ENCODE results near the gene MUC5AC.

MUC5AC gene

DNA sequence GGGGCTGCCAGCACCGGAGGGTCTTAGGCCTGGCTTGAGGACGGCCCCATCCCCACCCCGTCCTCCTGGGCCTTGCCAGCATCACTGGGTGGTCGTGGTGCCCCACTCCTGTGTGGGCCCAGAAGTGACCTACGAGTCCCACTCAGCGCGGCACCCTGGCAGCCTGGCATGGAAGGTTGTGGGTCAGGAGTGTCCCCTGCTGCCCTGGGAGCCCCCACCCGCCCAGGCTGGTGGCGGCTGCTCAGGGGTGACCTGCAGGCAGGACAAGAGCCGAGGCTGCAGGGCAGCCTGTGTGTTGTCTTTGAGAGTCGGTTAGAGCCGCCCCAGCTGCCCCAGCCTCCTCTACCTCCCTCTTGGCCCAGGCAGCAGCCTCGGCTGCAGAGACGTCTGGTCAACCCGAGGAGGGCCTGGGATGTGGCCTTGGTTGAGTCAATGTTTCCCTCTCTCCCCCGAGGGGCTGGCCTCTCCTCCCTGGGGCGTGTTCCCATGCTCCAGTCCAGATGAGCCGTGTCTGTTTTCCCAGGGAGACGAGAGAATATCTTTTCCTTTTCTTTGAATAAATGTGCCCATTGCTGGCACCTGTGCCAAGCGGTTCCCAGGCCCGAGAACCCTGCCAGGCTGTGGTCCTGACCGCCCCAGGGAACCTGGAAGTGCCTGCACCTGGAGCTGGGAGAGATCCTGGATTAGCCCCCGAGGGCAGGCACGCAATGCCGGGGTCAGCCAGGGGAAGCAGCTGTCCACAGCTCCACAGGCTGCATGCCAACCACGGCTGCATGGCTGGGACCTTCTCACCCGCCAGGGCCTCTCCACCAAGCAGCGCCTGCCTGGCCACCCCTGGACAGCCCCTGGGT lies 35.7 kb upstream of the MUC5AC start:
- DNase-seq: no peak

GRCh38 chr11:1122664-1123002 lies 35.1 kb upstream of the MUC5AC start:
- DNase-seq: no peak

- no peak for DNase-seq
Observed at GRCh38 chr11:1123970-1124369, 33.8 kb upstream of the MUC5AC start.

DNA sequence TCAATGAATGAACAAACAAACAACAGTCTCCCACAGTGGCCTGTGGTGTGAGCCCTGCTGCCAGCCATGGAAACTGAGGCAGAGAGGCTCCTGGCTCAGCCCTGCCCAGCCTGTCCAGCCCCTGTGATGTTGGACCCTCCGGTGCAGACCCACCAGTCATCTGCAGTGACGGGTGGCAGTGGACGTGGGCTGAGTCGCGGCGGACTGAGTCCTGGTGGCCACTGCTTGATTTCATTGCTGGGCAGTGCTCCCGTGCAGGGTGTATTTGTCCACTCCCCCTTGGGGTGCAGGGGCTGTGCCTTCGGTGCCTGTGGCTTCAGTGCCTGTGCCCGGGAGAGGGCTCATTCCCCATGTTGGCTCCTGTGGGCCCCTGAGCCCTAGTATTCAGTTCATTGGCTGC lies 31.9 kb upstream of the MUC5AC start:
- DNase-seq: no peak

DNA sequence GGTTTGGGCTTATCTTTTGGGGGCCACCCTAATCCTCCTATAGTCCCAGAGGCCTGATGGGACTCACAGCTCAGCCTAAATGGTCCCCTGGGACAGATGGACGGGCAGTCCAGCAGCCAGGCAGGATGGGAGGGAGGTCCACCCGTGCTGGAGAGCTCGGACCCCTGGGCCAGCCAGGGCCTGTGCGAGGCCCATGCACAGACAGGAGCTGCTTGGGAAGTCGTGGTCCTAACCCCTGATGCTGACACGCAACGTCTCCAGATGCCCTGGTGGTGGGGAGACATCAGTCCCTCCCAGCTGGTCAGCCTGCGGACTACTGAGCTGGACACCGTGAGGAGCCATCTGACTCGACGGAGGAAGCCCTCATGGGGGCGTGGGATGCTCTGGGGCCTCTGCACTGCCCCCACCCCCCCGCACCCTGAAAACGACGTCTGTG lies 31.2 kb upstream of the MUC5AC start:
- DNase-seq: no peak

GRCh38 chr11:1126935-1127663 lies 30.7 kb upstream of the MUC5AC start:
- DNase-seq: no peak

DNA sequence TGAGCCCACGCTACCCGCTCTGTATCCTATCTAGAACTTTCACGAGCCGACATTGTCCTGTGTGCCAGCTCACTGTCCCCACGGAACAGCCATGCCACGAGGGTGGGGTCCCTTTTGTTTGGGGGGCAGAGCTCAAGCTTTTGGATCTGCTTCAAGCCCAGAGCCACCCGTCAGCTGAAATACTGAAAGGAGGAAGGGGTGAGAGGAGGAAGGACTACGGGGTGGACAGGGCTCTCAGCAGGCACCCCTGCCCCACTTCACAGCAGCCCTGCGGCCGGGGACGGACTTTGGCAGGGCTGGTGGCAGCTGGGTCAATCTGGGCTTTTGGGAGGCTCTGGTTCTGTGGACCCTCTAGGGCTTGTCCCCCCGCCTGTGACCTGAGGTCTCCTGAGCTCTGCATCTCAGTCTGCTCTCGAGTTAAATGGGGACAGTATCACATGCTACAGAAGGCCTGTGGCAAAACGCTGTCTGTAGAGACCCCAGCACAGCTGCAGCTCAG lies 30.0 kb upstream of the MUC5AC start:
- DNase-seq: no peak

DNA sequence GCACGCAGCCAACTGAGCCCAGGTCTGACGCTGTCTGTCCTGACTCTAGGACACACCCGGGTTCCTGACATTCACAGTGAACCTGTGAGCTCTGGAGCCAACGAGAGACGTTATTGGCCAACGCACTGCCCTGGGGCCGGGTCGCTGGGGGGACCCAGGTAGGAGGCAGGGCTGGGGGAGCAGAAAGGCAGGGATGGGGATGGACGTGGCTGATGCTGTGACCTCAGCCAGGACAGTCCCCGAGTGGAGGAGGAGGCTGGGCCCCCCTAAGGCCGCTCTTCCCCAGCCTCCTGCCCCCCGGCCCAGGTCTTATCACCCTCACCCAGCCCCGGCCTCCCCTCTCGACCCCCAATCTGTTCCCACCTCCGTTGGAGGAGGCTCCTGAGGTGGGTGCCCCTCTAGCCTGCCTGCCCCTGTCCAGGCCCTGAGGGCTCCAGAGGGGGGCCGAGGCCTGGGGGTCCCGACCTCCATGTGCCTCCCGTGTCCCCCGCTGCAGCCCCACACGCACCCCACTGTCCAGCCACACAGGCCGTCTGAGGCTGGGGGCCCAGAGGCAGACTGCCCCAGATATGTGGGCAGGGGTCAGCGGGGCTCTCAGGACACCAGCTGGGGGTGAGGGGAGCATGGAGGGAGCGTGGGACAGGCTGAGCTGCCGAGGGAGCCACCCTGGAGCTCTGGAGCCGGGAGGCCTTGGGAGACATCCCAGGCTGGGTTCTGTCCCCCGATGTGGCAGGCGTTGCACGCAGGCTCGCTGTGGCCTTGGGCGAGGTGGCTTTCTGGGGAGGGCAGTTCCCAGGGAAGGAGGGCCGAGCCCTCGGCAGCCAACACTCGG lies 29.2 kb upstream of the MUC5AC start:
- DNase-seq: no peak

- no peak for DNase-seq
Observed at GRCh38 chr11:1129143-1129610, 28.6 kb upstream of the MUC5AC start.

DNA sequence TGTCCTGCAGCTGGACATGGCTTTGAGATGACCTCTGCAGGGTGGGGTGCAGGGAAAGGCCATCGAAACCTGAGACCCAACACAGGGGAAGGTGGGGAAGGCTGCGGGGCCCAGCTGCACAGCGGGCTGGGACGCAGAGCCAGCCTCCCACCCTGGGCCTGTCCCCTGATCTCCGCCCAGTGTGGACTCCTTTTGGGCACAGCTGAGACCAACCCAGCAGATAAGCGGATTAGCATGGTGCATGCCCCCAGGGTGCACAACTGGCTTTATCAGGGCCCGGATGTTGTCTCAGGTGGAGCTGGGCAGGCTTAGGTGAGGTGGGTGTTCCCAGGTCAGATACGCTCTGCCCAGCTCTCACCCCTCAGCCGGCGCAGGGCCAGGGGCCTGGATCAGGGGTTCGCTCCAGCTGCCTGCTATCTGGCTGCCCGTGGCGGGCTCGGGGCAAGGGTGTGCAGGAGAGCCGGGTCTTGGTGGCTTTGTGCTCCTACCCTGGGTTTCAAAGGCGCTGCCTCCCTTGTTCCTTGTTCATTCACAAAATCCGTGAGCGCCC lies 28.1 kb upstream of the MUC5AC start:
- no peak for DNase-seq

DNA sequence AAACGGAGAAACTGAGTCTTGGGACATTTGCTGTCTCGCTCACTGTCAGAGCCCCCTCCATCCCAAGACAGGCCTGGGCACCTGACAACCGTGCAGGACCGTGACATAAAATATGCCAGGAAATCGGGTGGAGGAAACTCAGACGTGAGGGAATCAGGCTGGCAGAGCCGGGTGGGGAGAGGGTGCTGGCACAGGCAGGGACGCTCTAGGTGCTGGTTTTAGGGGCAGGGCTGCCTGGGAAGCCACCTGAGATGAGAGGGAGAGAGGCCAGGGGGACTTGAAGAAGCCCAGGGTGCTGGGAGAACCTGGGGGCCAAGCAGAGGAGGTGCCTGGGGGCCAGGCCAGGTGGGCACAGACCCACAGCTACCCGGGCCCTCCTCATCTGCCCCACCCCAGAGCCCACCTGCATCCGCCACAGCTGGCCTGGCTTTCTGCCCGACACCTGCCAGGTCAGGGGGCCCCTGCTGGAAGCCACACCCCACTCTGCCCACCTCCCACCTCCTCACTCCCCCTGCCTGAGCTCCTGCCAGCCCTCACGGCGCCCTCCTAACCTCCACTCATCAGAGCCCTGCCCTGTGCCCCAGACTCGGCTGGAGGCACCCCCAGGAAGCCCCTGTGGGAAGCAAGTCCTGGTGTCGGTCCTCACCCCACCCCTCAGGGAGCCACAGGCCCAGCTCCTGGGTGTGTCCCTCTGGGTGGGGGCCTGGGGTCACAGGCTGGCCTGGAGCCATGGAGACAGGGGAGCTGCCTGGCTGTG lies 27.3 kb upstream of the MUC5AC start:
- DNase-seq: no peak

DNA sequence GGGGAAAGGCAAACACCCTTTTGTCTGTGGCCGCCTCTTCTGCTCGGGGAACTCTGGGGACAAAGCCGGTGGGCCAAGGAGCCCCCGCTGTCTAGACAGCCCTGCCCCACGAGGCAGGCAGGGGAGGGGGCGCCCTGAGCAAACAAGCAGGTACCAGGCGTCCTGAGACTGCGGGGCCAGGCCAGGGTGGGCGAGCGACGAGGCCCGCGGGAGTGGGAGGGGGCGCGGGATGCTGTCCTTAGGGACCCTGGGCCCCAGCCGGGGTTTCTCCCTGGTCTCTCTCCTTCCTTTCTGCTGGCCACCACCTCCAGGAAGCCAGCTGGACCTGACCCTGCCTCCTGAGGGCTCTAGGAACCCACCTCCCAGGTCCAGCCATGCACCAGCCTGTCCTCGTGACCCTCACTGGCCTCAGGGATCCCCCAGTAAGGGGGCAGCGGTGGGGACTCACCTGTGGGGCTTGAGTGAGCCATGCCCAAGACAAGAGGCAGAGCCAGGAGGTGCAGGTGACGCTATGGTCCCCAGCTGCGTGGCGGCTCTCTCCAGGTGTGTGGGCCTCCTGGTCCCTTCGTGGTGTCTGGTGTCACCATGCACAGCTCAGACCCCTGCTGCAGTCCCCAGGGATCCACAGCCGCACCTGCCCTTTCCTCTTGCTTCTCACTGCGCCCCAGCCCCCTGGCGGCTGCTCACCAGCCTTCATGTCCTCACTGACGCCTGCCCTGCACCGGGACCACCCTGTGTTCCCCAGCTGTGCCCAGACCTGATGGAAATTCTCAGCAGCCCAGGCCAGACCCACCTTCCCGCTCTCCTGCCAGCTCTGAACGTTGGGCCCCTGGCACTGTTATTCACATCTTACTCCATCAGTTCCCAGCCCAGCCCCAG lies 26.5 kb upstream of the MUC5AC start:
- DNase-seq: no peak

GRCh38 chr11:1134848-1135445 lies 22.8 kb upstream of the MUC5AC start:
- no peak for DNase-seq

GRCh38 chr11:1138097-1138496 lies 19.7 kb upstream of the MUC5AC start:
- DNase-seq: peak in 1 of 2 donors; percentile 39

DNA sequence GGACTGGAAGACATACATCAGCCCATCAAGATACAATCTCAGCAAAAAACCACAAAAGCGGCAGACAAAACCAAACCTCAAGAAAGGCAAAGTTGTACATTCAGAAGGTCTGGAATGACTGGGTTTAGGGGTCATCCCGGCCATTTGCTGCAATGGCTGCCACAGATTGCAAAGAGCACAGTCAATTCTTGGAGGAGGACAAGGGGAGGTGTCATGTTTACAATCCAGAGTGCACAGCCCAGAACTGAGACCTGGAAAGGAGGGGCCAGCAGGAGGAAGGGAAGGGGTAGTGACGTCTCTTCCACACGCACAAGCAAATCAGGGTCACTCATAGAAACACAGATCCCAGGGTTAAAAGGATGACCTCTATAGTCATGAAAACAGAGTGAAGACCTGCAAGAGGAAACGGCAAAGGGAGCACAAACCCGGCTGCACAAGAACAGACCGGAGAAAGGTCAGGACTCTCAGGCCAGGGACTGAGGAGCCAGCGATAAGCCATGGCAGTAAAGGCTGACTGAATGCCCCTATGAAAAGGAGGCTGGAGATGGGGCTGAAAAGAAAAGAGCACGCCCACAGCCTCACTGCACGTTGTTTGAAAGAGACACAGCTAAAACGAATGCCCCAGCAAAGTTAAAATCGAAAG lies 18.2 kb upstream of the MUC5AC start:
- DNase-seq: no peak

DNA sequence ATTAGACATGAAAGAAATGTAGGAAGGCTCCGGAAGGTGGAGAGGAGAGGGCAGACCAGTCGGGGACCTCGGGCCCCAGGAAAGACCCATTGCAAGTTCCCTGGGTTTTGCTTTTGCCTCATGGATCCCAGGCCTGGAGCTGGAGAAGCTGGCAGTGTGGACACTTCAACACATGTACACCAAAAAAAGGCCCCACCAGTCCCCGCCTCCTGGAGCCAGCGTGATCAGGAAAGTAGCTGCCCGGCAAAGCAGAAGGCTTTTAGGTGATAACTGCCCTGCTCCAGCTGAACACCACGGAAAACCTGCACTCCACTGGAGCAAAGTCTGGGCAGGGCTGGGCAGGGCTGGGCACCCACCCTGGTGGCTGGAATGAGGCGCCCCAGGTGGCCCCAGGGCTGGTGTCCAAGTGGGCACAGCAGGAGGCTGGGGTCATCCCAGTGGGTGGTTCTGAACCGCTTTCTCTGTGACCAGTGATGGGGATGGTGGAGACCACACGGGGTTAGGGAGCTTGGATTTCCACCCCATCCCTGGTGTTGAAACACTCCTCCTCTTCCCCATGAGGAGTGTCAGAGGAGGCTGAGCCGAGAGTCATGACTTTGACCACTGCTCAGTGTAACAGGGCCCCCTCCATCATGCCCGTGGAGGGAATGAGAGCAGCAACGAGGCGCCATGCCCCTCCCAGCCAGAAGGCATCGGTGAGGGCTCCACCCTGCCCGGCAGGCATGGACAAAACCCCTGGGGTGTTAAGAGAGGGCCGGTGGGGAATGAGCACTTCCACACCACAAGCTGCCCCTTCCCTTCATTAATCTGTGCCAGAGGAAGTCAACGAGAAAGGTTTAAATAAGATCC lies 16.9 kb upstream of the MUC5AC start:
- DNase-seq: no peak

DNA sequence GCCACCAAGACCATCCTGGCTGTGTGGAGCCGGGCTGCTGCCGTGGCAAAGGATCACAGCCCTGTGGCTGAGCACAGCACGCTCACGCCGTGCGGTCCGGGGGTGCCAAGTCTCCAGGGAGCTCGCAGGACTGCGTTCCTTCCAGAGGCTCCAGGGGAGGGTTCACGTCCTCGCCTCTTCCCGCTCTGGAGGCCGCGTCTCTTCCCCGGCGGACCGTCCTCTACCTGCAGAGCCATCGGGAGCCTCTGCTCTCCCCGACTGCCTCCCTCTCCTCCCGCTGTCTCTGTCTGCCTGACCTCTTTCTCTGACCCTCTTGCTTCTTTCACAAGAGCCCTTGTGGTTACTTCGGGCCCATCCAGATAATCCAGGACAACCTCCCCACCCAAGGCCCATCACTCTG lies 11.4 kb upstream of the MUC5AC start:
- DNase-seq: no peak

GRCh38 chr11:1147792-1148191 lies 10.0 kb upstream of the MUC5AC start:
- DNase-seq: no peak

- no peak for DNase-seq
Observed at GRCh38 chr11:1148752-1149180, 9.0 kb upstream of the MUC5AC start.
